DOHH2 (cell line): ENCODE measurements around the gene KCNMA1.

ENCODE experiments used
- EZH2phosphoT487 ChIP-seq: fragments of 200-600 bp; sonication (generic); IDR thresholded peaks from 2 replicates; pipeline ENCODE4 v1.6.1; 2017; ENCODE audit warnings: borderline replicate concordance, mild to moderate bottlenecking, antibody characterized with exemption, low read length, moderate library complexity, mixed read lengths
- TF ChIP-seq, protein P1 (sequence below): fragments of 200-600 bp; sonication (generic); IDR thresholded peaks from one replicate; pipeline ENCODE4 v1.5.1; 2014; ENCODE audit warnings: antibody characterized with exemption, mild to moderate bottlenecking, low read depth, low read length; ENCODE audit not compliant: poor library complexity, severe bottlenecking

- TF ChIP-seq, protein P1, sequence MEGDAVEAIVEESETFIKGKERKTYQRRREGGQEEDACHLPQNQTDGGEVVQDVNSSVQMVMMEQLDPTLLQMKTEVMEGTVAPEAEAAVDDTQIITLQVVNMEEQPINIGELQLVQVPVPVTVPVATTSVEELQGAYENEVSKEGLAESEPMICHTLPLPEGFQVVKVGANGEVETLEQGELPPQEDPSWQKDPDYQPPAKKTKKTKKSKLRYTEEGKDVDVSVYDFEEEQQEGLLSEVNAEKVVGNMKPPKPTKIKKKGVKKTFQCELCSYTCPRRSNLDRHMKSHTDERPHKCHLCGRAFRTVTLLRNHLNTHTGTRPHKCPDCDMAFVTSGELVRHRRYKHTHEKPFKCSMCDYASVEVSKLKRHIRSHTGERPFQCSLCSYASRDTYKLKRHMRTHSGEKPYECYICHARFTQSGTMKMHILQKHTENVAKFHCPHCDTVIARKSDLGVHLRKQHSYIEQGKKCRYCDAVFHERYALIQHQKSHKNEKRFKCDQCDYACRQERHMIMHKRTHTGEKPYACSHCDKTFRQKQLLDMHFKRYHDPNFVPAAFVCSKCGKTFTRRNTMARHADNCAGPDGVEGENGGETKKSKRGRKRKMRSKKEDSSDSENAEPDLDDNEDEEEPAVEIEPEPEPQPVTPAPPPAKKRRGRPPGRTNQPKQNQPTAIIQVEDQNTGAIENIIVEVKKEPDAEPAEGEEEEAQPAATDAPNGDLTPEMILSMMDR, result no peak
- no peak for TF ChIP-seq EZH2phosphoT487
Observed at GRCh38 chr10:76997631-76998030, 640.0 kb downstream of the KCNMA1 start.
